GM13976 (cell line): Measurements from ENCODE around the gene MEPCE.
A peak's percentile ranks its signal among the peaks of the same experiment; 100 is the strongest.

Experiments used
- DNase-seq: peaks from one replicate; pipeline ENCODE4 v3.0.0; 2012; ENCODE audit warnings: low spot score
- CTCF ChIP-seq: IDR thresholded peaks from 2 replicates; pipeline ENCODE4 v1.5.1; 2012; ENCODE audit warnings: borderline replicate concordance, mild to moderate bottlenecking; ENCODE audit not compliant: insufficient read depth; ENCODE audit errors: extremely low read depth, missing control alignments, control extremely low read depth
- in situ Hi-C: fragments of 300-500 bp; cut with MboI; formaldehyde crosslinking; loops from one replicate; pipeline ENCODE4 v1.12.0; 2022; ENCODE audit warnings: low sequenced_read_pairs, mixed read lengths, inconsistent platforms; ENCODE audit not compliant: unreplicated experiment

Gene MEPCE

GRCh38 chr7:100476101-100476780 is 46.6 kb downstream of the MEPCE start:
- no peak for TF ChIP-seq CTCF
- in situ Hi-C loops = no loop called here
- DNase-seq = no peak

GRCh38 chr7:100476903-100477870 is 47.6 kb downstream of the MEPCE start:
- in situ Hi-C loops = no loop called here
- peak; percentile 60 for TF ChIP-seq CTCF
- DNase-seq = peak; percentile 70

GRCh38 chr7:100477871-100478267 is 48.2 kb downstream of the MEPCE start:
- TF ChIP-seq CTCF = no peak
- in situ Hi-C loops = no loop called here
- DNase-seq = no peak

GRCh38 chr7:100478958-100479660 is 49.5 kb downstream of the MEPCE start, which contains the start of gene TSC22D4:
Gene TSC22D4 (minus strand): TSS chr7:100479214. CDS start chr7:100478038, 1,176 bp downstream.
- in situ Hi-C loops = no loop called here
- no peak for TF ChIP-seq CTCF
- DNase-seq = peak; percentile 94

- no peak for DNase-seq
- no peak for TF ChIP-seq CTCF
- in situ Hi-C loops = no loop called here
Observed at GRCh38 chr7:100481466-100481865, 51.8 kb downstream of the MEPCE start.

- no peak for TF ChIP-seq CTCF
- DNase-seq = no peak
- in situ Hi-C loops = no loop called here
Observed at GRCh38 chr7:100482728-100483089, 53.1 kb downstream of the MEPCE start.
